TTC549 (cell line): Measurements from ENCODE around the gene CNNM1.

Experiments used
- FAIRE-seq: peaks from 2 replicates; lab custom pipeline; 2012; peaks lifted over from hg19 to GRCh38; lab: Jason Lieb, UNC

The CNNM1 gene

GRCh38 chr10:99421233-99421739 lies 92.1 kb downstream of the CNNM1 start:
- no peak for FAIRE-seq

- no peak for FAIRE-seq
Observed at GRCh38 chr10:99422529-99423096, 93.5 kb downstream of the CNNM1 start.

GRCh38 chr10:99424656-99425055 lies 95.5 kb downstream of the CNNM1 start:
- no peak for FAIRE-seq

GRCh38 chr10:99425204-99425603 lies 96.0 kb downstream of the CNNM1 start:
- no peak for FAIRE-seq

GRCh38 chr10:99426689-99427088 lies 97.5 kb downstream of the CNNM1 start:
- FAIRE-seq: no peak

GRCh38 chr10:99427566-99428190 lies 98.5 kb downstream of the CNNM1 start:
- FAIRE-seq: no peak

GRCh38 chr10:99429517-99430095 lies 100.5 kb downstream of the CNNM1 start:
- FAIRE-seq: no peak

- FAIRE-seq: no peak
Observed at GRCh38 chr10:99430116-99430450, 100.9 kb downstream of the CNNM1 start.

GRCh38 chr10:99430451-99431189 lies 101.5 kb downstream of the CNNM1 start, which contains the start of gene GOT1:
Gene GOT1, minus strand, starts transcription at chr10:99430624. Its CDS starts 59 bp downstream, at chr10:99430565.
- FAIRE-seq: peak; percentile 96

- no peak for FAIRE-seq
Observed at GRCh38 chr10:99431190-99431760, 102.1 kb downstream of the CNNM1 start.

GRCh38 chr10:99432047-99432446 lies 102.9 kb downstream of the CNNM1 start:
- FAIRE-seq: no peak

GRCh38 chr10:99432881-99433280 lies 103.7 kb downstream of the CNNM1 start:
- FAIRE-seq: no peak

- no peak for FAIRE-seq
Observed at GRCh38 chr10:99433378-99434020, 104.3 kb downstream of the CNNM1 start.

GRCh38 chr10:99435986-99436638 lies 107.0 kb downstream of the CNNM1 start:
- peak; percentile 95 for FAIRE-seq

- FAIRE-seq: no peak
Observed at GRCh38 chr10:99438890-99439289, 109.7 kb downstream of the CNNM1 start.

- no peak for FAIRE-seq
Observed at GRCh38 chr10:99442394-99442793, 113.2 kb downstream of the CNNM1 start.

GRCh38 chr10:99443500-99443899 lies 114.3 kb downstream of the CNNM1 start:
- no peak for FAIRE-seq
